Left cardiac atrium (tissue), 4 donors: ENCODE measurements around the gene GABRG3. TPM values are rescaled to one million over a fixed set of nuclear protein-coding genes. Genes with fewer than 3 reads are reported as not detected.

Experiments used
- ATAC-seq, 2 donors: fragments of 200-7000 bp; cut with Tn5 transposase; one replicate each; pipeline ENCODE4 v1.9.1; 2020; ENCODE audit warnings: mild to moderate bottlenecking in 2 of 2, moderate library complexity in 2 of 2
- DNase-seq: peaks from one replicate; pipeline ENCODE4 v3.0.0-alpha.2; 2020
- intact Hi-C, 2 donors: fragments of 100-400 bp; cut with DNase I; formaldehyde crosslinking; loops; one replicate each; pipeline versions ENCODE4 v1.14.1 to v1.15.1; 2022 to 2023
- total RNA-seq, 2 donors: library from RNA; stranded (reverse); fragmentation: NEBNext Ultra II Directional; extraction: Animal tissue kit (Norgen Biotek cat#: 25700); gene quantifications; one replicate each; pipeline ENCODE4 v1.2.1, GENCODE V29; 2021
- donor health status: DM: no; HTN: yes; CAD: no.
- donor health status: DM: no; HTN: yes; CAD: no; lungs with severe emphysema.
- donor health status: DM: yes; HTN: yes; CAD: no.
- donor health status: Dilated cardiomyopathy.

The GABRG3 gene
- total RNA-seq, 2 donors from 2014 or later = not detected

DNA sequence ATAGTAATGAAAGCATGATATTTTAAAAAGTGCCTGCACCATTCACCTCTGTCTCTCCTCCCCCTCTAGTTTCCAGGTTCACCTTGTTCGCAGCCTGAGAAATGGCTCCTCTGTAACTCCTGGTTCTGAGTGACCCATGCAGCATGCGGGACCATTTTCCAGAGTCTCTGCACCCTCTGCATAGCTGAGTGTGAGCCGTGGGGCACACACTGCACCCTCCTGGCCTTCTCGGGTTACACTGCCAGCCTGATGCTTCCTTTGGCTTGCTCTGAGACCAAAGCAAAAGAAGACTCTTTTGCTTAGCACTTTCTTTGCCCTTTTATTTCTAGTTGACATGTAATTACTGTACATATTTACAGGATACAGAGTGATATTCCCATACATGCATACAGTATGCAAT, 287.3 kb downstream of the GABRG3 start:
- DNase-seq (no peak), ATAC-seq (no peak)
- intact Hi-C loops = no loop called here

DNA sequence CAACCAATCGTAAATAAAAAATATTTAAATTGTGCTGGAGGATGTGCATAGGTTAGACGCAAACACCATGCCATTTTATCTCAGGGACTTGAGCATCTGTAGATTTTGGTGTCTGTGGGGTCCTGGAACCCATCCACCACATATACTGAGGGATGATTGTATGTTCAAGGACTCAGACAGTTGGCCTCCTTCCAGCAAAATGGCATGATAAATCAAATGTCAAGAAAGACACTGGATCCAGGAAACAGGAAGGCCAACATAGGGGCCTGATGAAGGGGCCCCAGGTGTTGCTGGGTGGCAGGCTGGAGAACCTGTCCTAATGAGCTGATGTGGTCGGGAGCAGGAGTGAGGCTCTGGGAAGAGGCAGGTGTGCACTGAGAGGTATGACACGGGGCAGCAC, 289.5 kb downstream of the GABRG3 start:
- ATAC-seq (no peak), DNase-seq (no peak)
- intact Hi-C loops = no loop called here

DNA sequence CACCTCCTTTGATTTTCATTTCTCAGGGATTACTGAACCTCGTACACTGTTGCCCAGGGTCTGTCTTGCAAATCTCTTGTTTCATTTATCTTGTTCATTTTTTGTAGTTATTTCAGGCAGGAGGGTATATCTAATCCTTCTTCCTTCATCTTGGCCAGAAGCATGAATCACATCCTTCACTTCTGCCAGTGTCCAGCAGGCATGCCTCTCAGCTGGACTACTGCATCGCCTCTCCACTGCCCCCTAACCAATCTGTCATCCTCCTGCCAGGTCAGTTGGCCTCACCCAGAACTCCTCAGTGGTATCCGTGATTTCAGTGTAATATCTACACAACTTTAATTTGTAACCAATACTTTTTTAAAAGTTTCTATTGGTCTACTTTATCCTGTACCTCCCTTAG, 297.9 kb downstream of the GABRG3 start:
- no peak for ATAC-seq
- DNase-seq = no peak
- intact Hi-C loops = no loop called here

DNA sequence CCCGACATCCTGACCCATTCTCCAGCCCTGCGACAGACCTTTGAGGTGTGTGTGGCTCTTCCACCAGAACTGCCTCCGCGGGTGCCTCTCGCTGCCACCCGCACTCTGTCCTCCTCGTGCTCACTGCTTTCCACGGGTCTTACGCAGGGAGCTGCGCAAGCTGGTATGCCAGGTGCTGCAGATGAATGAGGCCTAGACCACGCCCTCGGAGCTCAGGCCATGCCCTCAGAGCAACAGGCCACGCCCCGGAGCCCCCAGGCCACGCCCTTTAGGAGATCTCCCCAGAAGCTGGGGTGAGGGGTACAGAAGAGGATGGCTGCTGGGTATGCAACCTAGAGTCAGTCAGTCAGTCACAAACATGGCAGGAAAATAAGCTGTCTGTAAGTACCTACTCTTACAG, 300.3 kb downstream of the GABRG3 start:
- ATAC-seq (no peak), DNase-seq (no peak)
- intact Hi-C loops = no loop called here

DNA sequence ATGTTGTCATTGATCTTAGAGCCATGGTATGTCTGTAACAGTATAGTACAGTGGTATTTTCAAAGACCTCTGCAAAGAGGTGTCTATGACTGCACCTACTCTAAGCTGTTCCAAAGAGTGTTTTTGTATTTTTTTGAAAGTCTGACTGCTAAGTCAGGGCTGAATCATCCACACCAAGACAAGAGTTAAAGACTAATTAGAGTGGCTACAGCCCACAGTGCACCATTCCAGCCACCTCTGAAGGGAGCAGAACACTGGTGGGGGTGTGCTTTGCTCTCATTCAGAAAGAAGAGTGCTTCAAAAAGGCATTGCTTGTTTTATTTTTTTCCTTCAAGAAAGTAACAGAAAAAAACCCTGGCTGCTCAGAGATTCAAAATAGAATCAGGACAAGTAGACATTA, 301.4 kb downstream of the GABRG3 start:
- no peak for DNase-seq
- no peak for ATAC-seq
- intact Hi-C loops = no loop called here

DNA sequence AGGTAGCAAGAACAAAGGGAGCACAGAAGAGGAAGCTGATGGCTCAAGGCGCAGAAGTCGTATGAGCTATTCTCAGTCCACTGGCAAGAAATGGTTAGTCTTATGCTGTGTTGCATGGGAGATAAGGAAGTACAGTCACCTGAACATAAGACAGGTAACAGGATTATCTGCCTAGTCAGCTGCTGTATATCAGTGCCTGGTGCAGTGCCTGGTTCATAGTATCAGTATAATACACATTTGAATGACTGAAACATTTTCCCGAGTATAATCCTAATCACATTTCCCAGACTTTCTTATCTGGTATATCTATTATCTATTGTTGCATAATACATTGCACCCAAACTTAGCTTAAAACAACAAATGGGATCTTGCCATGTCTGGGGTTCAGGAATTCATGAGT, 302.5 kb downstream of the GABRG3 start:
- intact Hi-C loops = no loop called here
- ATAC-seq = no peak
- DNase-seq = no peak

DNA sequence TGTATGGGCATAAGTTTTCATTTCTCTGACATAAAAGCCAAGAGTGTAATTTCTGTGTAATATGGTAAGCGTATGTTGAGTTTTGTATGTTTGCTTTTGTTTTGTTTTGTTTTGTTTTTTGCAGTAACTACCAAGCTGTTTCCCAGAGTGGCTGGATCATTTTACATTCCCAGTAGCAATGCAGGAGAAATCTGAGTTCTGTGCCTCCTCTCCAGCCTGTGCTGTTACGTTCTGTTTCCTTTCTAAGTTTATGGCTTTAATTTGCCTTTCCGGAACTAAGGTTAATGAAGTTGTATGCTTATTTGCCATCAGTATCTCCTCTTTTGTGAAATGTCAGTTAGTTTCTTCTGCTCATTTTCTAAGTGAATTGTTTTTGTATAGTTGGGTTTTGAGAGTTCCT, 307.8 kb downstream of the GABRG3 start:
- DNase-seq (no peak), ATAC-seq (no peak)
- intact Hi-C loops = no loop called here

DNA sequence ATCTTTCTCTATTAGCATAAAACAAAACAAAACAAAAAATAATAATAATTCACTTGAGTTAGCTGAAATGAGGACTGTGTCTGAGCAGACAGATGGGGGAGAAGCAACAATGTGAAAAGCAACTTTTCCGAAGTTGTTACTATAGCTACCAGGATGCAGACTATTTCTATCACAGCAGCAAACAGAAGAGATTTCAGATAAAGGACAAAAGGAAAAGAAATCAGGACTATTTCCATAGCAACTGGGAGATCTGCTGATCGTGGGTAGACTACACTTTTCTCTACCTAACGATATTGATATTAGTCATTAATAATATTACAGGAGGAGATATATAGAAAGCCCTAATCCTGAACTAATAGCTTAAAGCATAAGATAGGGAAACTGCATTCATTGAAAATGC, 321.7 kb downstream of the GABRG3 start:
- DNase-seq (no peak), ATAC-seq (no peak)
- intact Hi-C loops = no loop called here

DNA sequence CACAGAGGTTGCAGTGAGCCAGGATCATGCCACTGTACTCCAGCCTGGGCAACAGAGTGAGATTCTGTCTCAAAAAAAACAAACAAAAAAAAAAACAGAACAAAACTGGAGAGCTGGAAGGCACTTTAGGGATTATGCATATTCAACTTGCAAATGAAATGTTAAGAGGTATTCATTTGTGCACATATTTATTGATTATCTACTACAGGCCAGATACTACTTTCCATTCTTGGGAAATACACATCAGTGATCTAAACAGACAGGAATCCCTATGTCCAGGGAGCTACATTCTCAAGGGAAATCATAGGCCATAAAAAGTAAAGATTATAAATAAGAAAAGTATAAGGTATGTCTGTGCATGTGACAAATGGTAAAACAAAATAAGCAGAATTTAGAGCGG, 322.6 kb downstream of the GABRG3 start:
- intact Hi-C loops = no loop called here
- ATAC-seq (no peak), DNase-seq (no peak)

DNA sequence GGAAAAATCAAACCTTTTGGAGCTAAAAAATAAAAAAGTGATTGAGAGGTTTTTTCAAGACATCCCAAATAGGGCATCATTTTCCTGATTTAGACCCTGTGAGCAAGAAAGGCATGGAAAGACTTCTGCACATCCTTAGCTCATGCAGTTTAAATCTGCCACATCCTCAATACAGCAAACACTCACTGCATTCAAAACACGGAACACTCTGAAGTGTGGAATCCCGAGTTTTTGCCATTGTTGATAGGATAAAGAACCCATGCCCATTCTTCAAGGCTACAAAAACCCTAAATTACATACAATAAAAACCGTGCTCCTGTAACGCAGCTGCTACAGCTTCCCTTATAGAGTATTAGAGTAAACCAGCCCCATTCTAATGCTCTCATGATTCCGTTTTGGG, 346.8 kb downstream of the GABRG3 start:
- ATAC-seq (no peak), DNase-seq (no peak)
- intact Hi-C loops = no loop called here

DNA sequence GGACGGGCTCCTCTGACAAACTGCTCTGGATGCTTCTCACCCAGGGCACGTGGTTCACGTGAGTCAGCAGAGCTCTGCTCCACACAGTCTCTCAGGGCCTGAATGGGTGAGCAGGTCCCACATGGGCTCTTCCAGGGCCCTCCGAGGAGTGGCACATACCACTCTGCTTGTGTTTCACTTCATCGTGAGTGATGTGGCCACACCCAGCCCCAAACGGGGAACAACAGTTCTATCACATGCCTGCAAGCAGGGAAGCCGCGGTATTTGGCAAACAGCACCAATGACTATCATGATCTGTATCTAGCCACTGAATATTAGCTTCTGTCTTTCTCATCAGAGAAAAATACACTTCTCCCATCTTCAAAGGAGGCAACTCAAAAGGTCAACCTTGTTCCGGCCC, 352.8 kb downstream of the GABRG3 start:
- intact Hi-C loops = loop anchor here in 1 of 2 donors (10.0 kb wide), 1 partner anchor 61 kb away; no protein-coding TSS in a partner anchor
- no peak for ATAC-seq
- DNase-seq = no peak

DNA sequence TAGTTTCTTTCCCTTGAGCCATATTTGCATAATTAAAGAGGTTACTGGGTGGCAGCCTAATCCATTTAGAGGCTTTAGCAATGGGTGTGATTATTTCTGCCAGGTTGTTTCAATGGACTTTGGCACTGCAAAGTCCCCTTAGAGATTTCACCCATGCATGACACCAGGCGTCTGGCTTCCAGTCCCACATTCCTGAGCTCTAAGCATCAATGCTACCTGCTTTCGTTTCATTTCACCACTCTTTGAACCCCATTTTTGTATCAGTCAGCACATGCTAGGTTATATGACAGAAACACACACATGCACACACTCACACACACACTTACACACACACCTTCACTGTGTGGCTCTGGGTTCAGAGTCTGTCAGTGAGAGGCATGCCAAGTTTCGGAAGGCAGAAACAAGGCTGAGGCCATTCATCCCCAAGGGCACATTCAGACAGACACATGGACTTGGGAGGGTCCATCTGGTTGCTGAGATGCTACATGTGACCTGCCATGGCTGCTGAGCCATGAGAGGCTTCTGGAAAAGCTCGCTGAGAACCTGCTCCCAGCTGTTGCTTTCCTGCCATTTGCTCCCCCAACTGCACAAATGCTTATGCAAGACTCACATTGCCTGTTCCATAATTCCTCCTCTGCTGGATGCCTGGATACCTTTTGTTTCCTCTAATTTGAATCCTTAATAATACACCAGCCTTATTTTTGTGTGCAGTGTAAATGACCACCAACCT, 354.1 kb downstream of the GABRG3 start:
- no peak for DNase-seq
- intact Hi-C loops = loop anchor here in 1 of 2 donors (10.0 kb wide), 1 partner anchor 60 kb away; no protein-coding TSS in a partner anchor
- no peak for ATAC-seq

DNA sequence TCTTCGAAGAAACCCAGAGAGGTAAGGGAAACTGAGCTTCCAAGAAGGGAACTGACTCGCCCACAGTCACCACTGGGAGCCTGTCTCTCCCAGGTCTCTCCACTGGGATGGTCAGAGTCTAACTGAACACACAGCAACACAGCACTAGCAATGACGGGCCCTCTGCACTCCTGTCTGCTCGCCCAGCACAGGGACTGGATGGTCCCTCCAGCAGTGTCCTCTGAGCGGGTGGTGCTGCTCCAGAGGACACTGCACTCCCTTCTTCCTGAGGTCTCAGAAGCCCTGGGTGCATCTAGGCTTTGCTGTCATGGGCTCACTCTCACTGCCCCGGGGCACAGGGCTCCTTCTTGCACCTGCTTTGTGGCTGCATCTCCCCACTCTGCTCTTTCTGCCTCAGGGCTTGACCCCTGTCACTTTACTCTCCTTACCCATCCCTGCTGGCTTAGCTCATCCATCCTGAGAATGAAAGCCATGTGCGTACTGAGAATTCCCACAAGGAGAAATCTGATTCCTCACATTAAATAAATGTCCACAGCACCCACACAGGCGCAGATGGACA, 356.6 kb downstream of the GABRG3 start:
- no peak for ATAC-seq
- no peak for DNase-seq
- intact Hi-C loops = loop anchor here in 1 of 2 donors (10.0 kb wide), 1 partner anchor 57 kb away; no protein-coding TSS in a partner anchor

DNA sequence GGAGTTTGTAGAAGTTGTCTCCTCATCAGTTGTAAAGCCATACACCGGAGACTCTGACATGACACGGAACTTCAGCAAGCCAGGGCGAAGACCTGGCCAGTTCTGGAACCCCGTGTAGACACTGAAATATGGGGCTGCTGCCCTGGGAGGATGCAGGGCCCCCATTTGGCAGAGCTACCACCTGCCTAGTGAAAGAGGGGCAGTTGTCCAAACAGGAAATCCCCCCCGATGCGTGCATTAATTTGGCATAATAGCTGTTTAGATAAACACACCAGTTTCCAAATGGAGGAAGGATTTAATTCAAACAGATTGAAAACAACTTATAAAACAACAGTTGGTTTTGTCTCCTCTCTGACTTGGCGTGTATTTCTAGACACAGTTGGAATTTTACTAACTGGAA, 357.2 kb downstream of the GABRG3 start:
- DNase-seq (no peak), ATAC-seq (no peak)
- intact Hi-C loops = loop anchor here in 1 of 2 donors (10.0 kb wide), 1 partner anchor 57 kb away; no protein-coding TSS in a partner anchor

DNA sequence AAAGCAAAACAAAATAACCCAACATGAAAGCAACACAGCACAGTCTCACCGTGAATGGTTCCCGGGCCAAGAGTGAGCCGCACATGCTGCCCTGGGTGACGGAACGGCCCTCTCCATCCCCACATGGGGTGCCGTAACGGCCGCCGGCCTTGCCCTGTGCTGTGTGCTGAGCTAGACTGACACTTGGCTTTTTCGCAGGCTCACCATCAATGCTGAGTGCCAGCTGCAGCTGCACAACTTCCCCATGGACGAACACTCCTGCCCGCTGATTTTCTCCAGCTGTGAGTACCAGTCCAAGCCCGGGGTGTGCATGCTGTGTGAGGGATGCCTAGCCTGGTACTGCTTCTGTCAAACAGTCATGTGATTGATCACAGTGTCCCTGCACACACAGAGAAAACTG, 357.6 kb downstream of the GABRG3 start:
- DNase-seq (no peak), ATAC-seq (no peak)
- intact Hi-C loops = loop anchor here in 1 of 2 donors (10.0 kb wide), 1 partner anchor 56 kb away; no protein-coding TSS in a partner anchor

DNA sequence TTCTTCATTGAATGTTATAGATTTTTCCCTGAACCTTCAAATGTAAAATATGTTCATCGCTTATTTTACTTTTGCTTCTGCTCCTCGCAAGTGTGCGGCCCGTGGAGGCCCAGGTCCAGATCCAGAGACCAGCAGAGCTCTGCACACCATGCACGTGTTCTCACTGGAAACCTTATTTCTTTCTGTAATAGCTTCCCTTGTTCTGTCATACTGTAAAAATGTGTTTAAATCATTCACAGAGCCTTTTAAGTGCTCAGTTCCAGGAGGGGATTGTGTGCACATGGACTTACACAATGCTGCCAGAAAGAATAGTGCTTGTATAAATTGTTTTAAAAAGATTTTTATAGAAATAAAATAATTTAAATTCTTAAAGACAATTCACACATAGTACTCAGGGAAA, 359.3 kb downstream of the GABRG3 start:
- DNase-seq = no peak
- intact Hi-C loops = no loop called here
- no peak for ATAC-seq

DNA sequence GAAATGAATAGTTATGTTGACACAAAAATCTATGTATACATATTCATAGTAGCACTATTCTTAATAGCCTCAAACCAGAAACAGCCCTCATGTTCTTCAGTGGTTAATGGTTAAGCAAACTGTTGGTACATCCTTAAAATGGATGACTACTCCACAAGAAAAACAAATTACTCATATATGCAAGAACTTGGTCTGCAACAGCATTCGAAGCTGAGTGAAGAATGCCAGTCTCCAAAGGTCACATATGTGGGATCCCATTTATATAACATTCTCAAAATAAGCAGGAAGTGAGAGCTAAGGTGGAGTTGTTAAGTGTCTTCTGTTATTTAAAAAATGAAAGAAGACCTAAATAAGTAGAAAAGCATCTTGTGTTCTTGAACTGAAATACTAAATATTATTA, 365.7 kb downstream of the GABRG3 start:
- ATAC-seq = no peak
- DNase-seq = no peak
- intact Hi-C loops = no loop called here

DNA sequence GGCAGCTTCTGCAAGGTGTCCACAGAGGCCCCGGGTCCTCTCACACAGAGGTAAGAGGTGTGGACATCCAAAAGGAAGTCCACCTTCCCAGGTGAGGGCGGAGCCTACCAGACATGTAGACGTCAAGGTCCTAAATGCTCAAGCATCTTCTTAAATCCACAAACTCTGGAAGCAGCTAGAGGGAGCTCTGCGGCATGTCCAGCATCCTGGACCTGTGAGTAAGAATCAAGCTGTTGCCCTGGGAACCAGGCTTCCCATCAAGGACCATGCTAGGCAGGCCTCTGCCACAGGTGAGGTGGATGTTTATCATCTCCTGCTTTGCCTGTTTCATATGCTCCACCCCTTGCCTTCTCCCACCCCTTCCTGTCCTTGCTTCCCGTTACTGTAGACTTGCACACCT, 368.2 kb downstream of the GABRG3 start:
- ATAC-seq (no peak), DNase-seq (no peak)
- intact Hi-C loops = no loop called here

DNA sequence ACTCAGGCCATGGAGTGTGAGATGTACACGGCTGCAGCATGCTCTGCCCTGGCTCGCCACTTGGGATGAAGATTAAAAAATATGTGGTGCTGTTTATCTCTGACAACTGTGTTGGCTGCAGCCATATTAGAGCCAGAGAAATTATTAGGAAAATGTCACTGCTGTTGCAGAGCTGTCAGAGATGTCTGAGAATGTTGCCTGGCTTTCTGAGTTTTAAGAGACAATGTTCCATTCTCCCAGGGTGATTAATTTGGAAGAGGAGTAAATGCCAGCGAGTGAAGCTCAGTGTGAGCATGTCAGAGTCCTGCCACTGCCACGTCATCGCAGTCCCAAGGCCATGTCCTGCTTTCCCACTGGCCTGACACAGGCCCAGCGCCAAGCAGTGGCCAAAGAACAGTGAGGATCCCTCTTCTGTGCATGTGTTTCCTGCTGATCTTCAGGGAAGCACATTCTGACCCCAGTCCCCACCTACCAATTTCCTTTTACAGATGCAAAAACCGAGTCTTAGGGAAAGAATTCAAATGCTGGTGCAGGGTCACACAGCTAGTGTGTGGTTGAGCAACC, 370.9 kb downstream of the GABRG3 start:
- no peak for DNase-seq
- ATAC-seq = no peak
- intact Hi-C loops = no loop called here

DNA sequence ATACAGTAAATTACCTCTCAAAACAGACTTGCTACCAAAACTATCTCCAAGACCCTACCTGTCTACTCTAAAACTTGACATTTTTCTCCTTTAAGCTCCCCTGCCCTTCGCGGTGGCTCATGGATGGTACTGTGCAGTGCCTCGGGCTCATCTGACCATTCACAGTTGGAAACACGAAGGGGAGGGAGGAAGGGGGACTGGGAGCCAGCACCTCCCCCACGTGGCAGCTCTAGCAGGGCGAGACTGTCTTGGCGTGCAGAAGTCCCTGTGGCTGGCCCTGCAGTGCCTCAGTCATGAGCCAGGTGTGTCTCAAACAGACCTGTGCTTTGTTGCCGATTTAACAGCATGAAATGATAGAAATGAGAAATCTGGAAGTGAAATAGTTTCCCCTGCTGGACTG, 372.0 kb downstream of the GABRG3 start:
- ATAC-seq (no peak), DNase-seq (no peak)
- intact Hi-C loops = no loop called here

DNA sequence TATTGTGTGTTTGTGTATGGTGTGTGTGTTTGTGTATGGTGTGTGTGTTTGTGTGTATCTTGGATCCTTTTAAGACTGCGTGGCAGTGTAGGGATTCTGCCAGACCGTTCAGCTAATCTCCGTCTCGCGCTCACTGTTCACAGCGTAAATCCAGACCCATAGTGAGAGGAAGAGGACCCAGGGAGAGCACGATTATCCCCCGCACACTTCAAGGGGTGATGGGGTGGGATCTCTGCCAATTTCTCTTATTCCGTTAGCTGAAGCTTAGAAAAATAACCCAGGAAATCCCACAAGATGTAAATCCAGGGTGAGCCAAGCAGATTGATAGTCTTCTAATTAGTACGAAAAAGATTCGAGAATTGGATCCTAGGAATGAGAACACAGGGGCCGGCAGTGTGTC, 381.2 kb downstream of the GABRG3 start:
- intact Hi-C loops = loop anchor here in 1 of 2 donors (10.0 kb wide), 1 partner anchor 457 kb away; no protein-coding TSS in a partner anchor
- DNase-seq = no peak
- no peak for ATAC-seq
